HL-60 (cell line): Measurements from ENCODE around the gene RNF39.

Experiments used
- DNase-seq, 2 experiments: peaks; one replicate each; pipeline ENCODE4 v3.0.0-alpha.2; 2010 to 2020; ENCODE audit warnings: low read depth in 1 of 2, low spot score in 1 of 2
- H3K27ac ChIP-seq: fragments of 250-450 bp; sonication (Bioruptor Pico); replicated peaks from 2 replicates; pipeline ENCODE4 v1.5.1; 2020; ENCODE audit warnings: mild to moderate bottlenecking, moderate library complexity
- H3K27me3 ChIP-seq: fragments of 250-450 bp; sonication (Bioruptor Pico); 2 replicates; pipeline ENCODE4 v1.5.1; 2021; ENCODE audit warnings: mild to moderate bottlenecking, moderate library complexity; ENCODE audit not compliant: insufficient read depth, poor library complexity, severe bottlenecking
- H3K4me3 ChIP-seq: replicated peaks from 2 replicates; pipeline ENCODE4 v1.5.1; 2011; ENCODE audit warnings: mild to moderate bottlenecking, control low read depth, low read length; ENCODE audit not compliant: insufficient read depth
- GABPA ChIP-seq: IDR thresholded peaks from 2 replicates; pipeline ENCODE4 v1.6.1; 2012; ENCODE audit warnings: low read depth
- POLR2AphosphoS5 ChIP-seq: IDR thresholded peaks from 2 replicates; pipeline ENCODE4 v1.6.1; 2012; ENCODE audit warnings: low read depth
- SPI1 ChIP-seq: IDR thresholded peaks from 2 replicates; pipeline ENCODE4 v1.6.1; 2012; ENCODE audit warnings: low read depth, mild to moderate bottlenecking, borderline replicate concordance
- TF ChIP-seq, protein P1 (sequence below): IDR thresholded peaks from 2 replicates; pipeline ENCODE4 v1.6.1; 2012; ENCODE audit warnings: low read depth; ENCODE audit not compliant: insufficient replicate concordance
- TF ChIP-seq, protein P2 (sequence below): IDR thresholded peaks from one replicate; pipeline ENCODE4 v1.5.1; 2011; ENCODE audit warnings: low read length, control low read depth, inconsistent platforms; ENCODE audit not compliant: insufficient read depth

Gene RNF39

GRCh38 chr6:30112402-30112994, 36.9 kb upstream of the RNF39 start:
- DNase-seq = no peak
- H3K4me3 ChIP-seq = no peak overlapping the region
- H3K27me3 ChIP-seq = peaks cover 19% of the 10 kb centered on the region
- no peak for TF ChIP-seq GABPA
- no peak for TF ChIP-seq SPI1
- no peak for TF ChIP-seq POLR2AphosphoS5
- TF ChIP-seq, protein P1, sequence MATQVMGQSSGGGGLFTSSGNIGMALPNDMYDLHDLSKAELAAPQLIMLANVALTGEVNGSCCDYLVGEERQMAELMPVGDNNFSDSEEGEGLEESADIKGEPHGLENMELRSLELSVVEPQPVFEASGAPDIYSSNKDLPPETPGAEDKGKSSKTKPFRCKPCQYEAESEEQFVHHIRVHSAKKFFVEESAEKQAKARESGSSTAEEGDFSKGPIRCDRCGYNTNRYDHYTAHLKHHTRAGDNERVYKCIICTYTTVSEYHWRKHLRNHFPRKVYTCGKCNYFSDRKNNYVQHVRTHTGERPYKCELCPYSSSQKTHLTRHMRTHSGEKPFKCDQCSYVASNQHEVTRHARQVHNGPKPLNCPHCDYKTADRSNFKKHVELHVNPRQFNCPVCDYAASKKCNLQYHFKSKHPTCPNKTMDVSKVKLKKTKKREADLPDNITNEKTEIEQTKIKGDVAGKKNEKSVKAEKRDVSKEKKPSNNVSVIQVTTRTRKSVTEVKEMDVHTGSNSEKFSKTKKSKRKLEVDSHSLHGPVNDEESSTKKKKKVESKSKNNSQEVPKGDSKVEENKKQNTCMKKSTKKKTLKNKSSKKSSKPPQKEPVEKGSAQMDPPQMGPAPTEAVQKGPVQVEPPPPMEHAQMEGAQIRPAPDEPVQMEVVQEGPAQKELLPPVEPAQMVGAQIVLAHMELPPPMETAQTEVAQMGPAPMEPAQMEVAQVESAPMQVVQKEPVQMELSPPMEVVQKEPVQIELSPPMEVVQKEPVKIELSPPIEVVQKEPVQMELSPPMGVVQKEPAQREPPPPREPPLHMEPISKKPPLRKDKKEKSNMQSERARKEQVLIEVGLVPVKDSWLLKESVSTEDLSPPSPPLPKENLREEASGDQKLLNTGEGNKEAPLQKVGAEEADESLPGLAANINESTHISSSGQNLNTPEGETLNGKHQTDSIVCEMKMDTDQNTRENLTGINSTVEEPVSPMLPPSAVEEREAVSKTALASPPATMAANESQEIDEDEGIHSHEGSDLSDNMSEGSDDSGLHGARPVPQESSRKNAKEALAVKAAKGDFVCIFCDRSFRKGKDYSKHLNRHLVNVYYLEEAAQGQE = no peak
- H3K27ac ChIP-seq = no peak overlapping the region

DNA sequence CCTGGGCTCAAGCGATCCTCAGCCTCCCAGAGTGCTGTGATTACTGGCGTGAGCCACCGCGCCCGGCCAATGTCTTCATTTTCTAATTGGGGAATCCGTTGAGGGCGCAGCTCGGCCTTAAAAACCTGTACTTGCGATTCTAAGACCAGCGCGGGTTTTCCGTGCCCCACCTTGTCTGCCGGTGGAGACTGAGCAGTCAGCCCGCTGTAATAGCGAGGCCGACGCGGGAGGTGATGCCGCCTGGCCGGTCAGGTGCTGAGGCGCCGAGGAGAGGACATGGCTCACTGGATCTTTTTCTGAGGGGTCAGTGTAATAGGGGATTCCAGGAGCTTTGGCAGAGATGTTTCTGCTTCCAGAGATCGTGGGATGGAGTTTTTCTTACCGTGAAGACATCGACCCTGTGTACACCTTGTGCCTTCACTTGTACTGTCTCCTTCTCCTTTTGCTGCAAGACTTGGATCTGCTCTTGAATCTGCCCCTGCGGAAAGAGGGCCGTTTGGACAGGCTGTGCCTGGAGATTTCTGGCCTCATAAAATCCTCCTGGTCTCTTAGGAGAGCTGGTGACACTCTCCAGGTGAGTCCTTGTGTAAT, 35.8 kb upstream of the RNF39 start:
- Histone ChIP-seq H3K27me3 (peaks cover 19% of the 10 kb centered on the region), H3K4me3 (no peak overlapping the region), H3K27ac (no peak overlapping the region)
- no peak for TF ChIP-seq GABPA
- TF ChIP-seq, protein P2, sequence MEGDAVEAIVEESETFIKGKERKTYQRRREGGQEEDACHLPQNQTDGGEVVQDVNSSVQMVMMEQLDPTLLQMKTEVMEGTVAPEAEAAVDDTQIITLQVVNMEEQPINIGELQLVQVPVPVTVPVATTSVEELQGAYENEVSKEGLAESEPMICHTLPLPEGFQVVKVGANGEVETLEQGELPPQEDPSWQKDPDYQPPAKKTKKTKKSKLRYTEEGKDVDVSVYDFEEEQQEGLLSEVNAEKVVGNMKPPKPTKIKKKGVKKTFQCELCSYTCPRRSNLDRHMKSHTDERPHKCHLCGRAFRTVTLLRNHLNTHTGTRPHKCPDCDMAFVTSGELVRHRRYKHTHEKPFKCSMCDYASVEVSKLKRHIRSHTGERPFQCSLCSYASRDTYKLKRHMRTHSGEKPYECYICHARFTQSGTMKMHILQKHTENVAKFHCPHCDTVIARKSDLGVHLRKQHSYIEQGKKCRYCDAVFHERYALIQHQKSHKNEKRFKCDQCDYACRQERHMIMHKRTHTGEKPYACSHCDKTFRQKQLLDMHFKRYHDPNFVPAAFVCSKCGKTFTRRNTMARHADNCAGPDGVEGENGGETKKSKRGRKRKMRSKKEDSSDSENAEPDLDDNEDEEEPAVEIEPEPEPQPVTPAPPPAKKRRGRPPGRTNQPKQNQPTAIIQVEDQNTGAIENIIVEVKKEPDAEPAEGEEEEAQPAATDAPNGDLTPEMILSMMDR = no peak
- TF ChIP-seq, protein P1 = no peak
- no peak for DNase-seq

- no peak for TF ChIP-seq POLR2AphosphoS5
- no peak for TF ChIP-seq SPI1
- TF ChIP-seq, protein P2 = no peak
- TF ChIP-seq GABPA = no peak
- TF ChIP-seq, protein P1 = no peak
- Histone ChIP-seq H3K27me3 (peaks cover 35% of the 10 kb centered on the region), H3K4me3 (no peak overlapping the region), H3K27ac (no peak overlapping the region)
- no peak for DNase-seq
These were observed 29.1 kb upstream of the RNF39 start for GRCh38 chr6:30104661-30105060.
